ENCODE data around the gene C1orf74. TPM values are rescaled to one million over a fixed set of nuclear protein-coding genes. Genes with fewer than 3 reads are reported as not detected.
A peak's percentile ranks its signal among the peaks of the same experiment; 100 is the strongest.

C1orf74 gene
- total RNA-seq, 2 experiments from 2014 or later: 2.8 to 3.0 TPM

DNA sequence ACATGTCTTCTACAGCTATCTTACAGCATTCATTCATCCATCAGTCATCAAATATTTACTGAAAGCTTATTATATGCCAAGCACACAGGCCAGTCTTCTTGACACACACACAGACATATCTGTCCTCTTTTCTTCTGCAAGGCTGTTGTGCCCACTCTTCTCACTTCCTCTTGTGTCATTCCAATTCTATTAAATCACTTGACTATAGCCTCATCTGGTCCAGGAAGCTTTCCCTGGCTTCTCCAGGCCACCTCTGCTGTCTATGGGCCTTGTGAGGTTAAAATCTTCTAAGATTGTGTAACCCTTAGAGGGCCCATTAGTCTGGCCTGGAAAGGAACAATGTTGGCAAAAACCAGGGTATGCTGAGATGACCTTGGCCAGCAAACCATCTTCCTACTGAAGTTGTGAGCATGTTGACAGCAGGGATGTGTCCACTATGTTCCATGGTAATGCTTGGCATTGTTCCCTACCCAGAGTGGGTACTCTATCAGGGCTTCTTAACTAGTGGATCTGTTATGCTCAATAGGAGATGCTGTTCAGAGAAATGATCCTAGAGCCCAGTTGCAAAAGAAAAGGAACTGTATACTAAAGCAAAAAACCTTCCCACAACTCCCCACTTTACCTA is 23.2 kb downstream of the C1orf74 start:
- DNase-seq: no peak
- Mint-ChIP-seq H3K36me3 (peaks cover 87% of the 10 kb centered on the region), H3K27me3 (no peaks in the 10 kb centered on the region), H3K4me3 (peak overlapping the region; percentile 34), H3K27ac (peak overlapping the region; percentile 76), H3K4me1 (peaks cover 75% of the 10 kb centered on the region), H3K9me3 (ENCODE audit: low read depth) (no peaks in the 10 kb centered on the region)
- CTCF ChIA-PET: interaction anchor here (1.0 to 3.8 kb wide), 4 partner anchors 10 to 32 kb away, joined by 3 to 17 read pairs (median 5); no protein-coding TSS in a partner anchor
- no peak for ATAC-seq

GRCh38 chr1:209759829-209760359 is 24.5 kb downstream of the C1orf74 start:
- Mint-ChIP-seq H3K36me3 (peaks cover 85% of the 10 kb centered on the region), H3K4me3 (peak overlapping the region; percentile 23), H3K4me1 (peaks cover 75% of the 10 kb centered on the region), H3K27me3 (no peaks in the 10 kb centered on the region), H3K9me3 (ENCODE audit: low read depth) (no peaks in the 10 kb centered on the region), H3K27ac (peak overlapping the region; percentile 44)
- CTCF ChIA-PET: interaction anchor here (1.1 to 3.8 kb wide), 4 partner anchors 8 to 24 kb away, joined by 4 to 17 read pairs (median 4); partner anchors contain the start of gene C1orf74
- no peak for ATAC-seq
- DNase-seq: no peak

GRCh38 chr1:209758400-209758799 is 26.0 kb downstream of the C1orf74 start:
- Mint-ChIP-seq H3K27ac (peak overlapping the region; percentile 93), H3K36me3 (peaks cover 77% of the 10 kb centered on the region), H3K4me1 (peaks cover 75% of the 10 kb centered on the region), H3K27me3 (no peaks in the 10 kb centered on the region), H3K4me3 (peak overlapping the region; percentile 95), H3K9me3 (ENCODE audit: low read depth) (no peaks in the 10 kb centered on the region)
- ATAC-seq (no peak), DNase-seq (no peak)
- CTCF ChIA-PET: interaction anchor here (1.2 to 3.8 kb wide), 4 partner anchors 9 to 26 kb away, joined by 3 to 47 read pairs (median 10); partner anchors contain the start of gene C1orf74

- ATAC-seq (peak; percentile 42), DNase-seq (peak; percentile 65)
- H3K9me3 Mint-ChIP-seq (ENCODE audit: low read depth): no peaks in the 10 kb centered on the region
- H3K4me3 Mint-ChIP-seq: peak overlapping the region; percentile 95
- H3K36me3 Mint-ChIP-seq: peaks cover 64% of the 10 kb centered on the region
- CTCF ChIA-PET: interaction anchor here (0.8 to 3.8 kb wide), 11 partner anchors 9 to 180 kb away, joined by 3 to 47 read pairs (median 4); partner anchors contain the start of genes C1orf74 and UTP25
- H3K4me1 Mint-ChIP-seq: peaks cover 74% of the 10 kb centered on the region
- H3K27ac Mint-ChIP-seq: peak overlapping the region; percentile 93
- no peaks in the 10 kb centered on the region for H3K27me3 Mint-ChIP-seq
These were observed 27.5 kb downstream of the C1orf74 start for GRCh38 chr1:209756615-209757445.

GRCh38 chr1:209755926-209756614 is 28.3 kb downstream of the C1orf74 start, which contains the start of gene TRAF3IP3:
Gene TRAF3IP3 (plus strand): TSS chr1:209756053. CDS start chr1:209760040, 3,987 bp downstream.
- peak; percentile 76 for ATAC-seq
- Mint-ChIP-seq H3K27me3 (no peaks in the 10 kb centered on the region), H3K27ac (peak within 1 kb of the TSS; percentile 93), H3K36me3 (peaks cover 57% of the 10 kb centered on the region), H3K4me1 (peaks cover 75% of the 10 kb centered on the region), H3K4me3 (peak within 1 kb of the TSS; percentile 95), H3K9me3 (ENCODE audit: low read depth) (no peaks in the 10 kb centered on the region)
- DNase-seq: peak; percentile 95
- CTCF ChIA-PET: interaction anchor here (0.8 to 3.7 kb wide), 11 partner anchors 8 to 179 kb away, joined by 3 to 47 read pairs (median 4); partner anchors contain the start of genes C1orf74 and UTP25

DNA sequence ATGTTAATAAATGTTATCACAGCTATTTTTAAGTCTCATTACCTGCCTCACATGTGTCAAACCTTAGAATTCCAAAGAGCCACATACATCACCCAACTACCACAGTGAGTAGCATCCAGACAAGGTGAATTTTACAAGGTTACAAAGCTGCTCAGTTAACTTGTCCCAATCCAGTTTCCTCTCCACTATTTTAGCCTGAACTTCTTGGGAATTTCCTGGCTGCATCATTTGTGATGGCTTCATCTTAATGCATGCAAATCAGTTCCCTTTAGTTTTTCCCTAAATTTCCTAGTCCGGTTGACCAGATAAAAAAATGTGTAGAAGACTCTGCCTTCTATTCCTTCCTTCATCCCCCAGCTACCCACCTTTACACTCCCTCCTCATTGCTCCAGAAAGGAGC is 29.1 kb downstream of the C1orf74 start:
- DNase-seq: no peak
- peak overlapping the region; percentile 93 for H3K27ac Mint-ChIP-seq

DNA sequence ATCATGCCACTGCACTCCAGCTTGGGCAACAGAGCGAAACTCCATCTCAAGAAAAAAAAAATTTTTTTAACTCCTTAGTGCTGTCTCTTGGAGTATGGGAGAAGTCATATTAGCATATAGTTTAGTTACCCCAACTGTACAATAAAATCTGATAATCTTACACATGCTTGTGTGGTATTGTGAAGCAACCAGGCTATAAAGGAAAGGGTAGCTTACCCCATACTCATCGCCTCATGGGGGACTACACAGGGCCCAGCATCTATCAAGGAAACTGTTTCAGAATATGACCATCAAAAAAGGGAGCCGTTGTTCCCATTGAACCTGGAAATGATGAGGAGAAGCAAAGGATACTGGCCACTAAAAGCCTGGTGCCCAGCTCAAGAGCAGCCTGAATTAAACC is 31.5 kb downstream of the C1orf74 start:
- Mint-ChIP-seq H3K4me3 (peak overlapping the region; percentile 74), H3K4me1 (peaks cover 70% of the 10 kb centered on the region), H3K27ac (peak overlapping the region; percentile 97), H3K36me3 (peaks cover 25% of the 10 kb centered on the region), H3K27me3 (no peaks in the 10 kb centered on the region), H3K9me3 (ENCODE audit: low read depth) (no peaks in the 10 kb centered on the region)
- DNase-seq (no peak), ATAC-seq (no peak)
- CTCF ChIA-PET: interaction anchor here (1.4 to 7.4 kb wide), 3 partner anchors 15 to 125 kb away, joined by 5 to 105 read pairs (median 9); no protein-coding TSS in a partner anchor

More for the DNA sequence above, 29.1 kb downstream of the C1orf74 start:
- no peak for ATAC-seq
- Mint-ChIP-seq H3K9me3 (ENCODE audit: low read depth) (no peaks in the 10 kb centered on the region), H3K4me3 (peak overlapping the region; percentile 95), H3K4me1 (peaks cover 76% of the 10 kb centered on the region), H3K36me3 (peaks cover 49% of the 10 kb centered on the region), H3K27me3 (no peaks in the 10 kb centered on the region)
- CTCF ChIA-PET: interaction anchor here (1.0 to 3.7 kb wide), 9 partner anchors 7 to 88 kb away, joined by 3 to 47 read pairs (median 5); partner anchors contain the start of gene C1orf74

DNA sequence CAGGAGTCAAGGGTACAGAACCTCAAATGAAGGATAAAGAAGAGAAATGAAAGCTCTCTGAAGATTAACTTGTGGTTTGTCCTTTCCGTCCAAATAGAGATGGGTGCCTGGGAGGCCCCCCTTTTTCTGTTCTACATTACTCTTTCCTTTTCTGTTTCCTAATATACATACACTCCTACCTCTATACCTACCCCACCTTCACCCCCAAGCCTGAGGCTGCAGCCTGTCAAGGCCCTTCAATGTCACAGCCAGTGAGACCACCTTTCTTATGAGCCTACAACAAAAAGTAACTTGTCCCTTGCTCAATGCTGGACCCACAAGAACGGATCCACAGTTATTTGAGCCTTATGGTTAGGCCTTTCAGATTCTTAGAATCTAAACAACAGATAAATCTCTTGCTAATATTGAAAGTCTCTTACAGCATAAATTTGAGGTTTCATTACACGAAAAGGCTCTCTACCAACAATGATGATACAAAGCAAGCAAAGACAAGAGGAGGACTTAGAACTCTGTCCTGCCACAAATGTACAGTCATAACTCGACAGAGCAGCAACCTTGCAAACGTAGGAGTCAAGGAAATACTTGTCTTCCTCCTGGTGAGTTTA is 32.6 kb downstream of the C1orf74 start:
- no peaks in the 10 kb centered on the region for H3K27me3 Mint-ChIP-seq
- ATAC-seq (peak; percentile 50), DNase-seq (peak; percentile 79)
- peak overlapping the region; percentile 97 for H3K27ac Mint-ChIP-seq
- peaks cover 79% of the 10 kb centered on the region for H3K4me1 Mint-ChIP-seq
- H3K4me3 Mint-ChIP-seq: peak overlapping the region; percentile 74
- H3K9me3 Mint-ChIP-seq (ENCODE audit: low read depth): no peaks in the 10 kb centered on the region
- CTCF ChIA-PET: interaction anchor here (1.3 to 7.4 kb wide), 4 partner anchors 9 to 72 kb away, joined by 4 to 105 read pairs (median 7); no protein-coding TSS in a partner anchor
- H3K36me3 Mint-ChIP-seq: peaks cover 15% of the 10 kb centered on the region

DNA sequence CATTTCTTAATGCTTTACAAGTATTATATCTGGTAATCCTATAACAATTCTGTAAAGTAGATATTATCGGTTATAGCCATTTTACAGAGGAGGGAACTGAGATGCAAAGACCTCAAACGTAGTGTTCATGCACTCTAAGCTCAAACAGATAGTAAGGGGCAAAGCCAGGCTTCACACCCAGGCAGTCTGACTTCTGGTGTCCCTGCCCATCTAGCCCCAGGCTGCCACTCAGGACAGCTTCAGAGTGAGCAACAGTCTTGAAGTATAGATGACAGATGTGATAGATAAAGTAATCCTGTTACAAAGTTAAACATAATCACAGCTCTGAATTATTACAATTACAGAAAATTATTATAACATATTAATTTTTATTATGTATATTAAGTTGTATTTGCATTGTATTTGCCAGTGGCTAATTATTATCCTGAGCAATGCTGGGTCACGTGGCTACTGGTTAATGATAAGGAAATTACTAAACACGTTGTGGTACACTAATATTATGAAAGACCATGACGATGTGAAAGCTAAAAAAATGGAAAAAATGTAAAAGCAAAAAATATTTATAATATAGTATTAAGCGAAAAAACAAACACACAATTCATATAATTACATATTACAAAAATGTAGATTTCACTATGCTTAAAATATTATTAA is 34.6 kb downstream of the C1orf74 start:
- H3K36me3 Mint-ChIP-seq: peaks cover 4% of the 10 kb centered on the region
- peak overlapping the region; percentile 84 for H3K27ac Mint-ChIP-seq
- peak overlapping the region; percentile 6 for H3K4me3 Mint-ChIP-seq
- ATAC-seq (no peak), DNase-seq (peak; percentile 53)
- H3K9me3 Mint-ChIP-seq (ENCODE audit: low read depth): no peaks in the 10 kb centered on the region
- H3K27me3 Mint-ChIP-seq: no peaks in the 10 kb centered on the region
- CTCF ChIA-PET: interaction anchor here (0.6 to 7.4 kb wide), 10 partner anchors 18 to 181 kb away, joined by 3 to 105 read pairs (median 6); partner anchors contain the start of gene UTP25
- H3K4me1 Mint-ChIP-seq: peaks cover 69% of the 10 kb centered on the region

DNA sequence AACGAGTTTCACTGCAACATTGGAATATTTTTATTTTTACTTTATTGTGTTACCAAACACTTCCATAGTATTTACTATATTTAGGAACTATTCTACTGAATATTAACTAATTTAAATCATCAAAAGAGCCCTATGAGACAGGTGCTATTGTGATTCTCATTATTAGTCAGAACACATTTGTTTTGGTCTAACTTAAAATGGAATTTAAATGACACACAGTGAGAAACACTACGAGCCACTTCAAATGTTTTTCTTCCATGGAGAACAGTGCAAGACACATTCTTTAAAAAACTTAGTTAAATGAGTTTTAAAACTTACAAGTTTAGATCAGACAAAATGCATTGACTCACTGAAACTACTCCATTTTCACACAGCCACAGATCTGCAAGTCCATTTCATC is 35.2 kb downstream of the C1orf74 start:
- Mint-ChIP-seq H3K36me3 (peaks cover 4% of the 10 kb centered on the region), H3K27ac (peak overlapping the region; percentile 84), H3K27me3 (no peaks in the 10 kb centered on the region), H3K4me1 (peaks cover 67% of the 10 kb centered on the region), H3K4me3 (peak overlapping the region; percentile 6), H3K9me3 (ENCODE audit: low read depth) (no peaks in the 10 kb centered on the region)
- CTCF ChIA-PET: interaction anchor here (1.2 to 7.4 kb wide), 13 partner anchors 10 to 202 kb away, joined by 3 to 105 read pairs (median 10); partner anchors contain the start of genes C1orf74 and UTP25
- no peak for ATAC-seq
- no peak for DNase-seq

DNA sequence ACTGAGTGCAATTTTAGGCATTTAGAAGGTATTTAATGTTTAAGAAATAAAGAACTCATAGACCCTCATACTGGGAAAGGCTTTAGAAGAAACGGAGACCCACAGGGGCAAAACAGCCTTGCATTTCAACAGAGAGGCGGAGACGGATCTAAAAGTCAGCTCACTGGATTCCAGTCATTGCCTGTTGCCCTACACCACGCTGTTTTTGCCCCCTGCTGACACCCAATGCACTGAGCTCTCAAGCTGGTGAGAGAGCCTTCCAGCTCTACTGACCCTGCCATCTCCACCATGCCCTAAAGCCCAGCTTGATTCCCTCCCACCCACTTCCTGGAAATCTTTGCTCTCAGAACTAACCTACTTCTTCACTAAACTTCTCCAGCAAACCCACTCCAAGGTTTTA is 35.7 kb downstream of the C1orf74 start:
- DNase-seq: no peak
- ATAC-seq: no peak
- Mint-ChIP-seq H3K27ac (peak overlapping the region; percentile 87), H3K9me3 (ENCODE audit: low read depth) (no peaks in the 10 kb centered on the region), H3K36me3 (peaks cover 2% of the 10 kb centered on the region), H3K4me1 (peaks cover 61% of the 10 kb centered on the region), H3K4me3 (peak overlapping the region; percentile 71), H3K27me3 (no peaks in the 10 kb centered on the region)
- CTCF ChIA-PET: interaction anchor here (0.8 to 7.4 kb wide), 26 partner anchors 8 to 202 kb away, joined by 3 to 105 read pairs (median 8); partner anchors contain the start of genes C1orf74, G0S2, TRAF3IP3 and UTP25

All from activated CD8-positive, alpha-beta memory T cell treated with anti-CD3 and anti-CD28 coated beads, Interleukin-2, amount 10 ng/mL, durations not matched to agents 7 days and 5 days (primary cell).